ENCODE results near the gene KATNAL2.
"Not testable (repeated sequence)": the region's sequence is repeated elsewhere in the genome, so short reads cannot be mapped to it uniquely, and the experiment has no call there.

KATNAL2 gene

DNA sequence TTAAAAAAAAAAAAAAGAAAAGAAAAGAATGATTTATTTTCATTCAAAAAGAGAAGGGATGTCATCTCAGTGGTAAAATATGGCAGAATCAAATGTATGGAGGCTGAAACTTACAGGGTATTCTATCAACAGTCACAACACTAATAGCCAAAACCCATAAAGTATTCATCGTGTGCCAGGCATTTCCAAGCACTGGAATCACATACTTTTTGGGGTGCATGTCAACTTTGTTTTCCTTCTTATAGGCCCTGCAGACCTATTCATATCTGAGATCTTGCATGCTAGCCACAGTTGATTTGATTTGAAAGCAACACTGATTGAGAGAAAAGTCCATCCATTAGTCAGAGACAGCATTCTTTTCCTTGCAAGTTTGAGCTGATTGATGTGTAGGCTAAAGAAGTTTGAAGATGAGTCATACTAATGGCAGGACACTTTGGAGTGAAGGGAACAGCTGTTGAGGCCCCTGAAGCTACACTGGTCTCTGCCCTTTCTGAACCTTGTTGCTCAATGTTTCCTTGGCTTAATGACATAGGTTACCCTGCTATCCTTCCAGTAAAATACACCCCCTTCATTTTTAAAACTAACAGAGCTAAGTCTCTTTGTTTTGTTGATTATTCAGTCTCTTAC lies 22.0 kb downstream of the KATNAL2 start:
- no peak for DNase-seq (ENCODE audit: low spot score)

- DNase-seq (ENCODE audit: low spot score), result no peak
Observed at GRCh38 chr18:46939998-46940571, 22.7 kb downstream of the KATNAL2 start.

DNA sequence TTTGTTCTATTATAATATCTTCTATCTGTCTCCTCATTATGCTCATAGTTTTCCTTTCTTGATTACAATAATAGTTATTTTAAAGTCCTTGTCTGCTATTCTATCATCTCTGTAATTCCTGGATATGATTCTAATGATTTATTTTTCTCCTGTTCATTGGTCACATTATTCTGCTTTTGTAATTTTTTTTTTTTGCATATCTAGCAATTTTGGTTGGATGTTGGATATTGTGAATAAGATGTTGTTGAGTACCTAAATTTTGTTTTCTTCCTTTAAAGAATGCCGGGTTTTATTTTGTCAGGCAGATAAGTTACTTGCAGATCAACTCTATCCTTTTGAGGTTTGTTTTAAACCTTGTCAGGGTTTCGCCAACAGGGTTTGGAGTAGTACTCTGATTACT lies 25.2 kb downstream of the KATNAL2 start:
- no peak for DNase-seq (ENCODE audit: low spot score)

DNA sequence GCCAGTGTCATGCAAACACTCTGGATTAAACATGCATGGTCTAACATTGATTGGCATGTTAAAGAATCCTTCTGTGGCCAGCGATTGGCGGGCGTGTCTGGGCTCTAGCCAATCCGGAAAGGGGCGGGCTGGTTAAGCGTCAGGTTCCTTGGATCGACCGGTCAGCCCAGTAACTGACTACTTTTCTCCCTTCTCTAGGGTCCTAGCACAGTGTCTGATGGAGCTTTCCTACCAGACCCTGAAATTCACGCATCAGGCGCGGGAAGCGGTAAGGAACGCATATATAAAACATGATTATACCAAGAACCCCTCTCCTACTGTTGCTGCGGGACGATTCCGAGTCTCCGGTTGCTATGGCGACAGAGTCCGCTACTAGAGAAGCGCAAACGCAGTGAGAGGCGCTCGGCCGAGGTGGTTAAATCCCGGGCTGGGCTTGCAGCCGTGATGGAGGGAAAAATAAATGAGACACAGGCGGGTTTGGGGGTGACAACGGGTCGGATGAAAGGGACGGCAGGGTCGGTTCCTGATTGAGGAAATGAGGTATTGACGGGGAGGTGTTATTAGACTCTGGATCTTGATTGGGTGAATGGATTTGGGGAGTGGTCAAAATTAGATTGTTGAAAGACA lies 29.4 kb downstream of the KATNAL2 start:
- peak; percentile 31 for DNase-seq (ENCODE audit: low spot score)

- DNase-seq (ENCODE audit: low spot score), result no peak
Observed at GRCh38 chr18:46950064-46950656, 32.8 kb downstream of the KATNAL2 start.

GRCh38 chr18:46953195-46953594 lies 35.8 kb downstream of the KATNAL2 start:
- no peak for DNase-seq (ENCODE audit: low spot score)

DNA sequence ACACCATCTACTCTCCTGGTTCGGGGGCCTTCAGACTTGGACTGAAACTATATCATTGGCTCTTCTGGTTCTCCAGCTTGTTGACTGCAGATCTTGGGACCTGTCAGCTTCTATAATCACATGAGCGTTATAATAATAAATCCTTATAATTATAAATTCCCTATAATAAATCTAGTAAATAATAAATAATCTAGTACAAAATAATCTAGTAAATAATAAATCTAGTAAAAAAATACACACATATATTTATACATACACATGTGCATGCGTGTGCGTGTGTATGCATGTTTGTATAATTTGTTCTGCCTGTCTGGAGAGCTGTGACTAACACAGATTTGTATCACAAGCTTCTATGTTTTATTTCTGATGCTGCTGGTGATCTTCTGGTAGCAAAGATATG lies 40.8 kb downstream of the KATNAL2 start:
- DNase-seq (ENCODE audit: low spot score), result no peak

DNA sequence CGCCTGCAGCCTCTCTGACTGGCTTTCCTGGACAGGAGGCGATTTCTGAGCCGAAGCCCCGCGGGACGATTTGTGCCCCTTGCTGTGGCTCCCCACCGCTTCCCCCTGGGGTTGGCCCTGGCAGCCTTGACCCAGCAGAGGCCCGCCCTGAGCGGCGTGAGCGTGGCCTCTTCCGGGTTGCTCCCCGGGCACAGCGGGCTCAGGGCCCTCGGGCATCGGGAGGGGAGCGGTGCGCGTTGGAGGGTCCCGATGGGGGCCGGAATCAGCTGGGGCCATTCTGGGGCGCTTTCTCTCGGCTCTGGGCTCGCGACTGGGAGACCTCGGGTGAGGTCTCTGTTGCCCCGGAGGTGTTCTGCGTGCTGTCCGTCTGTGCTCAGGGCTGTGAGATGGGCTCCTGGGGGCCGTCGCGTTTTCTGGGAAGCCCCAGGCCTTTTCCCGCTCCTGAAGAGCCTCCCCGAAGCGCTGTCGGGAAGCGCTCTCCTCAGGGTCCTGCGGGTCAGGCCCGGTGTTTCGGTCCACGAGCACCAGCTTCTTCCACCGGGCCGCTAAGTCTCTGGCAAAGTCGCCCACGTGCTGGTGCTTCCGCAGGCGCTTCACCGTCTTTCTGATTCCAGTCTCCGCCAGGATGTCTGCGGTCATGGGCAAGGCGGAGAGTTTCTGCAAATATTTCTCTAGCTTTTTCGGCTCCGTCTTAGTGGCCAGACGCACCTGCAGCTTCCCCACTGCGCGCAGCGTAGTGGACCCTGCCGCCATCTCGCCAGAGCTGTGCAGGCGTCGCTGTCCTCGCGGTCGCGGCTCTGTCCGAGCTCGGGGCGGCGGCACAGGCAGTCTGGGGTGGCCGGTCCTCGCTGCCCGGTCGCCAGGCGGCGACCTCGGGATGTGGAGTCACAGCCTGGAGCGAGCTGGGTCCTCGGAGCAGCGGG lies 46.5 kb downstream of the KATNAL2 start:
- not testable (repeated sequence) for DNase-seq (ENCODE audit: low spot score)

DNA sequence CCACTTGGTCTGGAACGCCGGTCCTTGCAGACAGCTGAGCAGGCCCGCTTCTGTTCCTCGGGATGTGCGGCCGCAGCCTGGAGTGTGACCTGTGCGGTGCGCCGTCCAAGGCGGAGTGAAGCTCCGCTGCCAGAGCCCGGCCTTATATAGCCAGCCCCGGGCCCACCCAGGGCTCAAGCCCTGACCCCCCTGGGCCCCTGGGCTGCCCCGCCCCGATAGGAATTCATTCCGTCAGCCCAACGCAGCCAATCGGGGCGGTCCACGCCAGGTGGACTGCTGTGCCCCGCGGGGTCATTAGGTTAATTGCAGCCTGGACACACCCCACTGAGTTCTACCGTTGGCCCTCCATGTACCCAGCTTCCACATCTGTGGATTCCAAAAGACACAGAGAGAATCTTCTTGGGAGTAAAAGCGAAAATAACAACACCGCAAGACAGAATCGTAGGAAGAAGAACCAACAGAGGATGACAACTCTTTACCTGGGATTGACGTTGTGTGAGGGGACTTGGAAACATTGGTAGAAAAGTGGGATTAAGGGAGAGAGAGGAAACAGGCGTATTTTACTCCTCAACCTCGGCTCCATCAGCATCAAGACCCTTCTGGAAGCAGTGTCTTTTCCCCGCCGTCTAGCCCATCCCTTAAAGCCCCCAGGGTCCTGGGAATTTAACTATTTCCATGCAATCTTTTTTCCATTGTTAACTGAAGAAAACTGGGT lies 47.3 kb downstream of the KATNAL2 start:
- DNase-seq (ENCODE audit: low spot score), result not testable (repeated sequence)

- not testable (repeated sequence) for DNase-seq (ENCODE audit: low spot score)
Observed at GRCh38 chr18:46966266-46966665, 48.9 kb downstream of the KATNAL2 start.

DNA sequence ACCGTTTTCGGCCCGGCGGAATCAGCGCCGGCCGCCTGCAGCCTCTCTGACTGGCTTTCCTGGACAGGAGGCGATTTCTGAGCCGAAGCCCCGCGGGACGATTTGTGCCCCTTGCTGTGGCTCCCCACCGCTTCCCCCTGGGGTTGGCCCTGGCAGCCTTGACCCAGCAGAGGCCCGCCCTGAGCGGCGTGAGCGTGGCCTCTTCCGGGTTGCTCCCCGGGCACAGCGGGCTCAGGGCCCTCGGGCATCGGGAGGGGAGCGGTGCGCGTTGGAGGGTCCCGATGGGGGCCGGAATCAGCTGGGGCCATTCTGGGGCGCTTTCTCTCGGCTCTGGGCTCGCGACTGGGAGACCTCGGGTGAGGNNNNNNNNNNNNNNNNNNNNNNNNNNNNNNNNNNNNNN lies 52.1 kb downstream of the KATNAL2 start:
- not testable (repeated sequence) for DNase-seq (ENCODE audit: low spot score)

DNA sequence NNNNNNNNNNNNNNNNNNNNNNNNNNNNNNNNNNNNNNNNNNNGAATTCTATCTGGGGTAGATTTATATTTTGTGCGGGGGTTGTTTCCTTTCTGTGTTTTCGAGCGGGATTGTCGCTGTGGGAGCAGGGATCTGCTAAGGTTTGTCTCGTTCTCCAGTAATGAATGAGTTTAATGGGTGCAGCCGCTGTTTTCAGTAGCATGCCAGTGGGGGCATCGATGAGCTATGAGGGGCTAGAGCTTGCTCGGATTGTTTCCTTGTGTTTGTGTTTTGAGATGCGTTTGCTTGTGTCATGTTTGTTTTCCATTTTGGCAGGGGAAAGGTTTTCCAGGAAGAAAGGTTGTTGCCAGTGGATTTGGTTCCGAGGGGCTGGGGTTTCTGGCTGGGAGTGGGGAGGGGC lies 102.5 kb downstream of the KATNAL2 start:
- not testable (repeated sequence) for DNase-seq (ENCODE audit: low spot score)

GRCh38 chr18:47020757-47021156 lies 103.4 kb downstream of the KATNAL2 start:
- not testable (repeated sequence) for DNase-seq (ENCODE audit: low spot score)

DNA sequence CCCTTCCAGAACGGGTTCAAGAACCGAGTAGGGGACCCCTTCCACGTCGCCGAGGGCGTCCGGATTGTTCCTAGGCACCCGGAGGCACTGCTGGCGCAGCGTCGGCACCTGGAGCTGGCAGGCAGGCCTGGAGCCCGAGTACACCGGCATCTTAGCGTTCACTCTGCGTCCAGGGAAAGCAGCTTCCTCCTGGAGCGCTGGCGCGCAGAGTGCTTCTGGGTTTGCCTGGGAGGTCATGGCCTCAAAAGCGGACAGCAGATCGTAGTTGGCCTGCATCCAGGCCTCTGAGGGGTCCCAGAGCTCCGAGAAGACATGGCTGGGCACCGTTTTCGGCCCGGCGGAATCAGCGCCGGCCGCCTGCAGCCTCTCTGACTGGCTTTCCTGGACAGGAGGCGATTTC lies 105.4 kb downstream of the KATNAL2 start:
- not testable (repeated sequence) for DNase-seq (ENCODE audit: low spot score)

DNA sequence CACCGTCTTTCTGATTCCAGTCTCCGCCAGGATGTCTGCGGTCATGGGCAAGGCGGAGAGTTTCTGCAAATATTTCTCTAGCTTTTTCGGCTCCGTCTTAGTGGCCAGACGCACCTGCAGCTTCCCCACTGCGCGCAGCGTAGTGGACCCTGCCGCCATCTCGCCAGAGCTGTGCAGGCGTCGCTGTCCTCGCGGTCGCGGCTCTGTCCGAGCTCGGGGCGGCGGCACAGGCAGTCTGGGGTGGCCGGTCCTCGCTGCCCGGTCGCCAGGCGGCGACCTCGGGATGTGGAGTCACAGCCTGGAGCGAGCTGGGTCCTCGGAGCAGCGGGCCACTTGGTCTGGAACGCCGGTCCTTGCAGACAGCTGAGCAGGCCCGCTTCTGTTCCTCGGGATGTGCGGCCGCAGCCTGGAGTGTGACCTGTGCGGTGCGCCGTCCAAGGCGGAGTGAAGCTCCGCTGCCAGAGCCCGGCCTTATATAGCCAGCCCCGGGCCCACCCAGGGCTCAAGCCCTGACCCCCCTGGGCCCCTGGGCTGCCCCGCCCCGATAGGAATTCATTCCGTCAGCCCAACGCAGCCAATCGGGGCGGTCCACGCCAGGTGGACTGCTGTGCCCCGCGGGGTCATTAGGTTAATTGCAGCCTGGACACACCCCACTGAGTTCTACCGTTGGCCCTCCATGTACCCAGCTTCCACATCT lies 106.5 kb downstream of the KATNAL2 start:
- not testable (repeated sequence) for DNase-seq (ENCODE audit: low spot score)

- not testable (repeated sequence) for DNase-seq (ENCODE audit: low spot score)
Observed at GRCh38 chr18:47025557-47026174, 108.3 kb downstream of the KATNAL2 start.

GRCh38 chr18:47028738-47029137 lies 111.3 kb downstream of the KATNAL2 start:
- not testable (repeated sequence) for DNase-seq (ENCODE audit: low spot score)

- not testable (repeated sequence) for DNase-seq (ENCODE audit: low spot score)
Observed at GRCh38 chr18:47029684-47030353, 112.4 kb downstream of the KATNAL2 start.

DNA sequence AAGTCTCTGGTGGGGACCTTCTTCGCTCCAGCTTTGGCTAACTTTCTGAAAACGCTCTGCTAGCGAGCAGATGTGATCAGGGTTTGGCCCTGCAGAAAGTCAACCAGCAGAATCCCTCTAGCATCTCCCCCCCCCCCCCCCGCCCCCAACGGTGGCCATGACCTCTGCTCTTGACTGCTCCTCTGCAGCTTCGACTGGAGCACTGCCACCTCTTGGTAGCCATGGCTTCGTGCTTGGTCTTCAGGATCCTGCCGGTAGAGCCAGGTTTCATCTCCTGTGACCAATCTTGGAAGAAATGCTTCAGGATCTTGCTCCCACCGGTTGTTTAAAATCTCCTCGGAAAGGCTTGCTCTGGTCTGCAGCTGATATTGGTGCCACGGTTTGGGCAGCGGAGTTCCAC lies 113.5 kb downstream of the KATNAL2 start:
- DNase-seq (ENCODE audit: low spot score), result not testable (repeated sequence)

GRCh38 chr18:47032945-47033344 lies 115.5 kb downstream of the KATNAL2 start:
- DNase-seq (ENCODE audit: low spot score), result no peak

Measured in CD4-positive, alpha-beta T cell treated with Interleukin-15 for 4 hours (primary cell).